ENCODE measurements around the gene CIBAR2.

The CIBAR2 gene

GRCh38 chr16:85101956-85102630 lies 10.2 kb downstream of the CIBAR2 start:
- no peak for FAIRE-seq

GRCh38 chr16:85100265-85100664 lies 12.0 kb downstream of the CIBAR2 start:
- no peak for FAIRE-seq

- no peak for FAIRE-seq
Observed at GRCh38 chr16:85098565-85098964, 13.7 kb downstream of the CIBAR2 start.

DNA sequence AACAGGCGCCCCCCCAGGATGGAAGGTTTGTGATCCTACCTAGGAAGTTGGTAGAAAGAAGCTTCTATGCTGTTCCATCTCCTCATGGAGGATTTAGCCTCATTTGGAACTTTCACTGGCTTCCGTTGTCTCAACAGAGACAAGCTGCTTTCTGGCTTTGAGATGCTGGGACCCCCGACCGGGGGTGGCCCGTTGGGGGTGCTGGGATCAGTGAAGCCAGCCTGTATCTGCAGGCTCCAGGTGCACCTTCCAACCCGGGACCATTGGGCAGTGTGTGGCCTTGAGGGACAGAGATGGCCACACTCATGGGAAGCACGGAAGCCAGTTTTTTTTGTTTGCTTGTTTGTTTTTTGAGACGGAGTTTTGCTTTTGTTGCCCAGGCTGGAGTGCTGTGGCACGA lies 15.4 kb downstream of the CIBAR2 start:
- no peak for FAIRE-seq

DNA sequence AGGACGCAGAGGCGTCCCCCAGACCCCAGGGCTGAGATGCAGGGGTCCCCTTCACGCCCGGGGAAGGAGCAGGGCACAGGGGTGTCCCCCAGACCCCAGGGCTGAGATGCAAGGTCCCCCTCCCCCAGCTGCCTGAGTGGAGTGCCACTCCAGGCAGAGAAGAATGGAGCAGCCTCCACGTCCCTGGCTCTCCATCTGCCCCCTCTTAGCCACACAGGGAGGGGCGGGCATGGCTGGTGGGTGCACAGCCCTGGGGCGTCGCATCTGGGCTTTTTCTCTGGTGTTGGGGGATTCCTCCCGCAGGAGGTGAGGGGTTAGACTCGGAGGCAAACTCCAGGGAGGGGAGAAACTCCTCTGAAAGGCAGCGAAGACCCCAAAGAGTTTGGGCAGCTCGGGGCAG lies 17.5 kb downstream of the CIBAR2 start:
- no peak for FAIRE-seq

GRCh38 chr16:85094176-85094805 lies 18.0 kb downstream of the CIBAR2 start:
- FAIRE-seq: no peak

DNA sequence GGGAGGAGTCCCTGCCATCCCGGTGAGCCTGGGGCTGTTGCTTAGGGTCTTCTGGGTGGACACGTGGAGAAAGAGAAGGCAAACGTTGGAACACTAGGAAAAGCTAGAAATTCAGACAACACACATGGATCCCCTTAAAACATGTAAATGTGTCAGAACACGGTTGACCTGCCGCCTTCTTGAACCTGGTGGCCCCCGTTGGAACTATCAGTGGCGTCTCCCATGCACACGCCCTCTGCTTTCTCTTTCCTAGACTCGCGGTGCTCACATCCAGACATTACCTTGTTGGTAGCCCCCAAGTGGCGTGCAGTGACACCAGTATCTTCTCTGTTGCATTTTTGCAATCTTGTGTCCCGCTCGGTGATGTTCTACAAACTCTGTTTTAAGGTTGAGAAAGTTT lies 18.6 kb downstream of the CIBAR2 start:
- FAIRE-seq: no peak

- no peak for FAIRE-seq
Observed at GRCh38 chr16:85092851-85093250, 19.4 kb downstream of the CIBAR2 start.

DNA sequence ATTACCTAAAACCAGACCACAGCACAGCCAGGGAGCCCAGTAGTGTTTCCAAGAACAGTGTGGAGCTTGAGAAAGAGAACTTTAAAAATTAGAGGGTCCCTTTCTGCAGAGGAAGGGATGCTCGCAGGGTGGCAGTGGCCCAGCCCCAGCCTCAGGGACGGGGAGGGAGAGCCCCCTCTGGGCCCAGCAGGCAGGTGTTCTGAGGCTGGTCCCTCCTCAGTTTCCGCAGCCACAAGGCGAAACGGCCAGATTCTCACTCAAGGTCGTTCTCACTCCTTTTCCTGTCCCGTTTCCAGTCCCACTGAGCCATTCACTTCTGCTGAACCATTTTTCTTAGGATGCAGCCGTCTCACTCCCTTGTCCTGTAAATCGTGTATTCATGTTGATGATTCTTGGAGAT lies 20.0 kb downstream of the CIBAR2 start:
- FAIRE-seq: no peak

- no peak for FAIRE-seq
Observed at GRCh38 chr16:85091522-85091910, 20.8 kb downstream of the CIBAR2 start.

DNA sequence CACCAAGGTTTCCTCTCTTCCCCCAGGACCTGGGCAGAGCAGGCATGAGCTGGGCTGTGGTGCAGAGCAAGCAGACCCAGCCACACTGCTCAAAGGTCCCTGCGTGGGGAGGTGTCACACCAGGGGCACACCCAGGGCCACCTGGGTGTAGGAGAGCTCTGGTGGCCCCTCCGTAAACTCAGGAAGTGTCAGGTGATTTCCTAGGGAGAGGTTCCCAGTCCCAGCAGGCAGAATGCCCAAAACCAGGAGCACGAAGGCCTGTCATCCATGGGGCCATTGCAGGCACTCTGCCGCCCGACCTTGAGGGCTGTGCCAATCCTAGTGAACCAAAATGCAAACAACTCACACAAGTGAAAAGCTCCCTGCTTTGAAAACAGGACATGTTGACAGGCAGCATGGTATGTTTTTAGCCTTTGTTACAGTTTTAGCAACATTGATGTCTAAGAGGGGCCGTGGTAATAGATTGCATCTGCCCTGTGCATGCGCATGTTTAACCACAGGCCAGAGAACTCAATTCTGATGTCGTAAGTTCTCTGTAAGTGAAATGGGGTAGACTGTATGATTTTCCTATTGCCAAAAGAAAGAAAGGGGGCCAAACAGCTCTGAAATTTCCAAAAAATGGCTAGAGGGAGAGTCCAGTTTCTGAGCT lies 21.3 kb downstream of the CIBAR2 start:
- FAIRE-seq: no peak

GRCh38 chr16:85090181-85090580 lies 22.1 kb downstream of the CIBAR2 start:
- FAIRE-seq: no peak

DNA sequence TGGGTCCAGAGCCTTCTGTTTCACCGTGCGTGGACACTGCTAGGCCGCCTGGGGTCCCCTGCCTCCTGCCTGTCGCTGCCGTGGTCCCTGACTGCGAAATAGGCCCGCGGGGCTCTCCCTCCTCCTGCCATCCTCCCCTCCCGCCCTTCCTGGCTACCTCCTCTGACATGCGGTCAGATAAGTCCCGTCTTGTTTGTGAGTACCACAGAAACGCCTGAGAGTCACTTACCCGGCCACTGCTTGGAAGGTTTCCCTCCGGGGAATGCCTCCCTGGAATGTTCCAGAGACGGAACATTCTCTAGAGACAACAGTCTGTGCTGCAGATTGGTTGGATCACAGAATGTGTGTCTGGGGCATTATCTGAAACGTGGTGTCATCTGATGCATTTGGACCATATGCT lies 22.7 kb downstream of the CIBAR2 start:
- no peak for FAIRE-seq

DNA sequence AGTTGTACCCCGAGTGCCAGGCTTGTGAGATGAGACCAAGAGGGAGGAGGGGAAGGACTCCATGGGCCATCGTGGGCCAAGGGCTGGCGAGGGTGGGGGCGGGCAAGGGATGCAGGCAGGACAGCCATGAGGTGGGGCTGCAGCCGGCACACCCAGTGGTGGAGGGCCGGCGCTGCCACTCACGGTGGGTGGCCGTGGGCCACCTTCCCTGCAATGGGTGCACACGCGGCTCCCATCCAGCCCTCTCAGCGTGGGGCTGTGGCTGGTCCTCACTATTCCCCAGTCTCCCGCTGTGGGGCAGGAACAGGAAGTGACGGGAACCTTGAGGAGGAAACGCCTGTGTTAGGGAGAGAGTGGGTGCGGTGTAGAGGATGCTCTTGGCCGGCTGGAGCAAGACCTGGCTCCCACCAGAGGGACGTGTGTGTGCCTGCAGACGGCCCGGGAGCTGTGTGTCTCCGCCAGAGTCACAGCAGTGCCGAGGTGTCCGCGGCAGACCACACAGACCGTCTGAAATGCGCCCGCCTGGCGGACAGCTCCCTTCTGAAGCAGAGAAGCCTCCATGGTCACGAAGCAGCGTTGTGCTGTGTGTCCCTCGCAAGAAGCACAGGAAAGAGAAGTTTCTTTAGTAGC lies 23.6 kb downstream of the CIBAR2 start:
- no peak for FAIRE-seq

DNA sequence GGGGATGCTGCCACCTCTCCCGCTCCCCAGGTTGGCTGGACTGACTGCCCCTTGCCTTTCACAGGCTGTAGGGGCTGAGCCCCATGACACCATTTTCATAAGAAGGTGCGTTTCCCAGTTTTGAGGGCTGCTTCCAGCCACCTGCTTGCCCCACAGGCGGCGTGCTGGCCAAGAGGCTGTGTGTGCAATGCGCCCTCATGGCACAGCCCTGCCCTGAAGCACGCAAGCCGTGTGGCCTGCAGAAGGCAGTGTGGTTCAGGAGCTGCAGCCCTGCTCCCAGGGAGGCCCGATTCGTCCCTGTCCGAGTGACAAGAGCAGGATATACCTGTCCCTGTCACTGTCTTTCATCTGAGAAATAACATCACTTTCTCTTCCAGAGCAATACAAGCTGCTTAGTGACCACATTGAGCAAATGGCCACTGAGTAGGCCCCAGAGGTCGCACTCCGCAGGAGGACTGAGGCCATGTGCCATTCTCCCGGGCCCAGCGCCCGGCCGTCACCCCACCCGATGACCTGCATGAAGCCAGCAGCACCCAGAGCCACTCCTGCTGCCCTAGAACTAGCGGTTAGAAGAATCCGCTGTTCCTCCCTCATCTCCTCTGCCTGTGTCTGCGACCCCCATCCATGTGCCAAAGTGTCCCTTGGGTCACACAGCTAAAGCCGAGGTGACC lies 24.2 kb downstream of the CIBAR2 start:
- no peak for FAIRE-seq

DNA sequence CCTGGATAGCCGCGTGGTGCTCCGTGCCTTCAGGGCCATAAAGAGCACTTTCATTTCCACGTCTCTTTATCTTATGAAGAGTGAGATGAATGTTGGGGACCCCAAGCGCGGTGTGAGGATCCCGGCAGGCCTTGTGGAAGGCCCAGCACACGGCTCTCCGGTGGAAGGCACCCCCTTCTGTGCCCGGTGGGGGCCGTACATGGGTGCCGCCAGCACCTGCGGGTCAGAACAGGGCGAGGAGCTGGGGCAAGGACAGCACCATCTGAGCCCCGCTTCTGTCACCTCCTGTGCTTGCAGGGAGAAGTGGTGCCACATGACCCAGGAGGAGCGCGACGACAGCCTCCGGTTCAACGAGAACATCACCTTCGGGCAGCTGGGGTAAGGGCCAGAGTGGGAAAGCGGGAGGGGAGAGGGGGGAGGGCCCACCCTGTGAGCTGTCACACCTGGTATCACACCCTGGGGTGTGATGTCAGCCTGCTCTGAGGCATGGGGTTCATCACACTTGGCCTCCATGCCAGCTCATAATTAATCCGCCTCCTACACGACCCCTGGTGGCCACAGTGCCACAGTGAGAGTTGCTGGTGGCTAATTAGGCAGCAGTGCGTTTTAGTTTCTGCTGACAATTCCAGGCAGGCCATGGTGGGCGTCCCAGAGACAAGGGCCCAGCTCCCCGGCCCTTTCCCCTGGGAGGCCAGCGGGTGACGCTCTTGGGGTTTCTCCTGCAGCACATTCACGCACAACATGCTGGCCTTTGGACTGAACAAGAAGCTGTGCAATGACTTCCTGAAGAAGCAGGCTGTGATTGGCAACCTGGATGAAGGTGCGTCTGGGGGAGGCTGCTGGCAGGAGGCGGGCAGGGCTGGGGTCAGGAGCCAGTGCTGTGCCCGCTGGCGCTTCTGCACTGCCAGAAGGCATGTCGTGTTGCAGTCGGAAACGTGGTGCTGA lies 25.7 kb downstream of the CIBAR2 start:
- no peak for FAIRE-seq

DNA sequence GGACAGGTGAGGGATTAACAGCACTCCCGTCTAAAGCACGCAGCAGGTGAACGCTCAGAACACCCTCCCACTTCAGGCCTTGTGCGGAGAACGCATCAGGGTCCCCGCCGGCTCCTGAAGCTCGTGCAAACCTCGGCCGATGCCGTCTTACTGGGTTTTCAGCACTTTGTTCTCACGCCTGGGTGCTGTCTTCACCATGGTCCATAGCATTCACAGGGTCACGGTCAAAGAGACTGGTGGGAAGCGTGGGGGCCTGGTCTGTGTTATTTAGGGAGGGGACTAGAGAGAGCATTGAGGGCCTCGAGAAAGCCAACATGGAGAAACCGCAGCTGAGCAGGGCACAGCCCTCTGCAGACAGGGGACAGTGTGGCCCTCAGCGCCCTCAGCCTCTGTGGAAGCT lies 26.6 kb downstream of the CIBAR2 start:
- FAIRE-seq: no peak

DNA sequence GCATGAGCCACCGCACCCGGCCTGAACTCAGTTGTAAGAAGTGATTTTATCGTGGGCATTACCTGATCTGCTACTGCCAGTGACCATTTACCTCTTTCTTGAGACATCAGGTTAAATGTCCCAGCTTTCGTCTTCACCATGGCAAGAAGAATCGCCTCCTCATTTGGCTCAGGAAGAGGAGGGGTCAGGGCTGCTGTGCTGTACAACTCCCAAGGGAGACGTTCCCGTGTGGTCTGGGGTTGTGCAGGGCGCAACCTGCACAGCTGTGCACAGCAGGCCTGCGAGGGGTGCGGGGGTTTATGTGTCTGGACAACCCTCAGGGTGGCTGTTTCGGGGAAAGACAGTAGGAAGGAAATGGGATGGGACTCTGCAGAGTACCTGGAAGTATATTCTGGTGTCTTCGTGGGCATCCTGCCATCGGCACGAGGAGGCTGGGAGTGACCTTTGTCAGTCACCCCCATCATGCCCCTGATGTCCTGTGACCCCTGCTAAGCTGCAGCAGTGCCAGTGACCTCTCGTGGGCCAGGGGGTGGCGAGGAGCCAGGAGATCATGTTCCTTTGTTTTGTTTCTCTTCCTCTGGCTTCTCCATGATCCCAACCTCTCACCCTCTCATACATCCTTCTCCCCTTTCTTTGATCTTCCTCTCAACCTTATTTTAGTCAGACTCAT lies 27.3 kb downstream of the CIBAR2 start:
- no peak for FAIRE-seq

- FAIRE-seq: no peak
Observed at GRCh38 chr16:85083051-85083639, 29.1 kb downstream of the CIBAR2 start.

GRCh38 chr16:85082173-85083050 lies 29.9 kb downstream of the CIBAR2 start:
- no peak for FAIRE-seq
